Calu3 (cell line): ENCODE results near the gene MEOX2. TPM values are rescaled to one million over a fixed set of nuclear protein-coding genes. Genes with fewer than 3 reads are reported as not detected.

Experiments used
- Bru-seq: library from RNA; stranded (reverse); fragments of 400-500 nt; gene quantifications from one replicate; lab custom pipeline; 2021; lab: Mats Ljungman, UMichigan
- BruChase-seq, 2 experiments: library from RNA; stranded (reverse); fragments of 400-500 nt; gene quantifications; one replicate each; lab custom pipeline; 2021; lab: Mats Ljungman, UMichigan
- BruUV-seq: library from RNA; stranded (reverse); fragments of 400-500 nt; replicated peaks from 2 replicates; lab custom pipeline; 2021; lab: Mats Ljungman, UMichigan
- CTCF ChIA-PET: fragments of 300-600 bp; sonication (Branson Sonifier 250); formaldehyde crosslinking; loops from one replicate; lab custom pipeline; 2022; ENCODE audit warnings: antibody characterized with exemption; lab: Charles Lee
- DNase-seq: peaks from one replicate; pipeline ENCODE4 v3.0.0; 2022
- H3K27ac Mint-ChIP-seq: one replicate; pipeline ENCODE4 v1.8.0; 2022; ENCODE audit warnings: mixed read lengths; ENCODE audit not compliant: unreplicated experiment
- H3K27me3 Mint-ChIP-seq: one replicate; pipeline ENCODE4 v1.8.0; 2022; ENCODE audit warnings: mixed read lengths; ENCODE audit not compliant: unreplicated experiment
- H3K36me3 Mint-ChIP-seq: one replicate; pipeline ENCODE4 v1.8.0; 2022; ENCODE audit warnings: mild to moderate bottlenecking, moderate library complexity, mixed read lengths; ENCODE audit not compliant: insufficient read depth, unreplicated experiment
- H3K4me1 Mint-ChIP-seq: one replicate; pipeline ENCODE4 v1.8.0; 2022; ENCODE audit warnings: mild to moderate bottlenecking, low read depth, mixed read lengths; ENCODE audit not compliant: unreplicated experiment
- H3K4me3 Mint-ChIP-seq: one replicate; pipeline ENCODE4 v1.8.0; 2022; ENCODE audit warnings: mild to moderate bottlenecking, low read depth, moderate library complexity, mixed read lengths; ENCODE audit not compliant: unreplicated experiment
- H3K9me3 Mint-ChIP-seq: one replicate; pipeline ENCODE4 v1.8.0; 2022; ENCODE audit warnings: low read depth, mixed read lengths; ENCODE audit not compliant: unreplicated experiment
- CTCF ChIP-seq: fragments of 200-600 bp; IDR thresholded peaks from one replicate; pipeline ENCODE4 v1.8.0; 2022; ENCODE audit warnings: antibody characterized with exemption; ENCODE audit not compliant: unreplicated experiment
- intact Hi-C: fragments of 100-400 bp; cut with micrococcal nuclease; formaldehyde crosslinking; loops from one replicate; pipeline ENCODE4 v1.10.0; 2022; ENCODE audit not compliant: unreplicated experiment
- long read RNA-seq: library from polyadenylated mRNA; stranded (forward); transcript quantifications from one replicate; pipeline ENCODE4 v2.0.0, GENCODE V29; 2022
- total RNA-seq: library from RNA; stranded (reverse); gene quantifications from 2 replicates; pipeline ENCODE4 v1.2.3, GENCODE V29; 2022

The MEOX2 gene
- total RNA-seq (8.7 and 12.6 TPM in 2 replicates), Bru-seq, nascent RNA (percentile 71 among the genes with signal in this experiment), BruChase-seq, experiment 1, labeled RNA remaining after a 6-hour chase (percentile 50 among the genes with signal in this experiment), BruChase-seq, experiment 2, labeled RNA remaining after a 2-hour chase (percentile 54 among the genes with signal in this experiment)
- long read RNA-seq, transcript MEOX2-201 (3 exons, 2,500 nt): major isoform, 10 of 12 reads
- long read RNA-seq, partial matches to known transcripts: 2 of 12 reads
- long read RNA-seq, other reads (novel, unspliced or antisense): 0 of 12 reads

GRCh38 chr7:15686295-15686956 is at the start of gene MEOX2:
MEOX2 (minus strand) TSS chr7:15686683; CDS start chr7:15686402, 281 bp downstream.
- intact Hi-C loops: loop anchor here (10.0 kb wide), 1 partner anchor 378 kb away; no protein-coding TSS in a partner anchor
- no peak for TF ChIP-seq CTCF
- Mint-ChIP-seq H3K4me3 (peak within 1 kb of the TSS; percentile 95), H3K4me1 (peaks cover 47% of the 10 kb centered on the region), H3K27ac (peak within 1 kb of the TSS; percentile 63), H3K36me3 (peaks cover 44% of the 10 kb centered on the region), H3K9me3 (no peaks in the 10 kb centered on the region), H3K27me3 (peaks cover 48% of the 10 kb centered on the region)
- DNase-seq: peak; percentile 81
- CTCF ChIA-PET: interaction anchor here (0.7 to 5.2 kb wide), 5 partner anchors 11 to 132 kb away, joined by 3 to 32 read pairs (median 4); partner anchors contain the start of gene AGMO
- BruUV-seq: TSS peak; percentile 25

GRCh38 chr7:15729746-15730145 is 43.3 kb upstream of the MEOX2 start:
- Mint-ChIP-seq H3K27ac (no peak overlapping the region), H3K36me3 (no peaks in the 10 kb centered on the region), H3K4me1 (peaks cover 16% of the 10 kb centered on the region), H3K4me3 (no peak overlapping the region), H3K9me3 (no peaks in the 10 kb centered on the region), H3K27me3 (no peaks in the 10 kb centered on the region)
- intact Hi-C loops: loop anchor here (5.0 to 10.0 kb wide), 3 partner anchors 163 to 1015 kb away; no protein-coding TSS in a partner anchor
- no peak for TF ChIP-seq CTCF
- CTCF ChIA-PET: interaction anchor here (0.7 kb wide), 1 partner anchor 8 kb away, joined by 4 read pairs; no protein-coding TSS in a partner anchor
- BruUV-seq: no TSS peak
- no peak for DNase-seq

- no peaks in the 10 kb centered on the region for H3K9me3 Mint-ChIP-seq
- CTCF ChIA-PET: interaction anchor here (1.0 to 1.3 kb wide), 3 partner anchors 13 to 359 kb away, joined by 3 to 4 read pairs (median 3); no protein-coding TSS in a partner anchor
- H3K27me3 Mint-ChIP-seq: no peaks in the 10 kb centered on the region
- intact Hi-C loops: loop anchor here (1.0 to 10.0 kb wide), 5 partner anchors 40 to 1010 kb away; no protein-coding TSS in a partner anchor
- H3K36me3 Mint-ChIP-seq: no peaks in the 10 kb centered on the region
- H3K4me3 Mint-ChIP-seq: peak overlapping the region; percentile 18
- peaks cover 26% of the 10 kb centered on the region for H3K4me1 Mint-ChIP-seq
- peak overlapping the region; percentile 38 for H3K27ac Mint-ChIP-seq
- BruUV-seq: no TSS peak
- TF ChIP-seq CTCF: no peak
- DNase-seq: peak; percentile 10
These were observed 38.6 kb upstream of the MEOX2 start for GRCh38 chr7:15725051-15725450.

- DNase-seq: no peak
- TF ChIP-seq CTCF: no peak
- no peaks in the 10 kb centered on the region for H3K9me3 Mint-ChIP-seq
- BruUV-seq: no TSS peak
- H3K4me1 Mint-ChIP-seq: peaks cover 26% of the 10 kb centered on the region
- CTCF ChIA-PET: no interaction called here
- no peaks in the 10 kb centered on the region for H3K27me3 Mint-ChIP-seq
- H3K36me3 Mint-ChIP-seq: no peaks in the 10 kb centered on the region
- no peak overlapping the region for H3K27ac Mint-ChIP-seq
- intact Hi-C loops: loop anchor here (2.0 to 10.0 kb wide), 4 partner anchors 41 to 1009 kb away; no protein-coding TSS in a partner anchor
- no peak overlapping the region for H3K4me3 Mint-ChIP-seq
These were observed 37.4 kb upstream of the MEOX2 start for GRCh38 chr7:15723841-15724240.
